Measurements from ENCODE around the gene BBS10.

DNA sequence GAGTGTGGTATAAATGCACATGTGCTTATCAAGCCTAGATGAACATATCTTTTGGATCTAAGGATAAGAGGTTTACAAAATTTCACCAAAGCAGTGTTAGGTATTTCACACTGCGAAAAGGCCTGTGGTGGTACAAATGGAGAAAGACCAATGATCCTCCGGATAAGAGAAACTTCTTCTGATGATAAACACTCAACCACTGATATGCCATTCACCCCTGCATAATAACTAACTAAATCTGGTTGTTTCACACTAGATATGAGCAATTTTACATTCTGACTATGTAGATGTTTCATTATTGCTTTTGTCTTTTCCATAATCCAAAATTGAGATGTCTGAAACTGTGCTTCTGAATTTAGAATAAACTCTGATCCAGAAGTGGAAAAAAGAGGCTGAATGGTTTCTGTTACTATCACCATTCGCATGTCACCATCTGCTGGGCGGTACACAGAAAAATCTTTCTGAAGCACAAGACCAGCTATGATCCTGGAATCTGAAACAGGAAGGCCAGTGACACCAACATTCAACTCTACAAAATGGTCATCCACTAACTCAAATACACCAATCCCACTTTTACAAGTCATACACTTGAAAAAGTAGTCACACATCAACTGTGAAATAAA lies 1.3 kb downstream of the BBS10 start:
- TF ChIP-seq, protein P1, sequence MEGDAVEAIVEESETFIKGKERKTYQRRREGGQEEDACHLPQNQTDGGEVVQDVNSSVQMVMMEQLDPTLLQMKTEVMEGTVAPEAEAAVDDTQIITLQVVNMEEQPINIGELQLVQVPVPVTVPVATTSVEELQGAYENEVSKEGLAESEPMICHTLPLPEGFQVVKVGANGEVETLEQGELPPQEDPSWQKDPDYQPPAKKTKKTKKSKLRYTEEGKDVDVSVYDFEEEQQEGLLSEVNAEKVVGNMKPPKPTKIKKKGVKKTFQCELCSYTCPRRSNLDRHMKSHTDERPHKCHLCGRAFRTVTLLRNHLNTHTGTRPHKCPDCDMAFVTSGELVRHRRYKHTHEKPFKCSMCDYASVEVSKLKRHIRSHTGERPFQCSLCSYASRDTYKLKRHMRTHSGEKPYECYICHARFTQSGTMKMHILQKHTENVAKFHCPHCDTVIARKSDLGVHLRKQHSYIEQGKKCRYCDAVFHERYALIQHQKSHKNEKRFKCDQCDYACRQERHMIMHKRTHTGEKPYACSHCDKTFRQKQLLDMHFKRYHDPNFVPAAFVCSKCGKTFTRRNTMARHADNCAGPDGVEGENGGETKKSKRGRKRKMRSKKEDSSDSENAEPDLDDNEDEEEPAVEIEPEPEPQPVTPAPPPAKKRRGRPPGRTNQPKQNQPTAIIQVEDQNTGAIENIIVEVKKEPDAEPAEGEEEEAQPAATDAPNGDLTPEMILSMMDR (conservative IDR thresholded peaks at IDR 0.05; ENCODE audit: low read depth, low read length), result peak; percentile 74
- TF ChIP-seq CEBPB (IDR thresholded peaks at IDR 0.05; ENCODE audit: low read depth, low read length) (no peak), BHLHE40 (IDR thresholded peaks at IDR 0.05; ENCODE audit: low read depth, low read length) (no peak), RFX5 (IDR thresholded peaks at IDR 0.05; ENCODE audit: low read depth, low read length) (no peak), POLR2A (IDR thresholded peaks at IDR 0.05; ENCODE audit: low read depth, low read length) (no peak), RAD21 (IDR thresholded peaks at IDR 0.05; ENCODE audit: low read length) (peak; percentile 88)
- TF ChIP-seq, protein P2, sequence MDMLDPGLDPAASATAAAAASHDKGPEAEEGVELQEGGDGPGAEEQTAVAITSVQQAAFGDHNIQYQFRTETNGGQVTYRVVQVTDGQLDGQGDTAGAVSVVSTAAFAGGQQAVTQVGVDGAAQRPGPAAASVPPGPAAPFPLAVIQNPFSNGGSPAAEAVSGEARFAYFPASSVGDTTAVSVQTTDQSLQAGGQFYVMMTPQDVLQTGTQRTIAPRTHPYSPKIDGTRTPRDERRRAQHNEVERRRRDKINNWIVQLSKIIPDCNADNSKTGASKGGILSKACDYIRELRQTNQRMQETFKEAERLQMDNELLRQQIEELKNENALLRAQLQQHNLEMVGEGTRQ (IDR thresholded peaks at IDR 0.05; ENCODE audit: low read depth, low read length), result no peak
